HG03378 (cell line): Measurements from ENCODE around the gene CLIC3.

ENCODE experiments used
- ATAC-seq: cut with Tn5 transposase; IDR thresholded peaks from one replicate; pipeline ENCODE4 v1.9.1; 2021; ENCODE audit warnings: mild to moderate bottlenecking, moderate library complexity; ENCODE audit not compliant: unreplicated experiment

Gene CLIC3

GRCh38 chr9:136968333-136969127, 27.8 kb downstream of the CLIC3 start:
- no peak for ATAC-seq

GRCh38 chr9:136965771-136966484, 30.4 kb downstream of the CLIC3 start:
- ATAC-seq: no peak

GRCh38 chr9:136964833-136965422, 31.4 kb downstream of the CLIC3 start:
- no peak for ATAC-seq

- no peak for ATAC-seq
These were observed 32.1 kb downstream of the CLIC3 start for GRCh38 chr9:136964171-136964689.

GRCh38 chr9:136963751-136964150, 32.6 kb downstream of the CLIC3 start:
- no peak for ATAC-seq

- no peak for ATAC-seq
These were observed 33.0 kb downstream of the CLIC3 start for GRCh38 chr9:136963341-136963740.

GRCh38 chr9:136962701-136963248, 33.6 kb downstream of the CLIC3 start:
- ATAC-seq: no peak

- ATAC-seq: no peak
These were observed 34.2 kb downstream of the CLIC3 start for GRCh38 chr9:136962163-136962562.

GRCh38 chr9:136961279-136962065, 34.9 kb downstream of the CLIC3 start:
- ATAC-seq: no peak

GRCh38 chr9:136960938-136961275, 35.5 kb downstream of the CLIC3 start:
- ATAC-seq: no peak

- no peak for ATAC-seq
These were observed 36.0 kb downstream of the CLIC3 start for GRCh38 chr9:136960212-136960937.

- no peak for ATAC-seq
These were observed 37.2 kb downstream of the CLIC3 start for GRCh38 chr9:136958898-136959850.

- no peak for ATAC-seq
These were observed 37.9 kb downstream of the CLIC3 start for GRCh38 chr9:136958473-136958872.

- ATAC-seq: no peak
These were observed 38.5 kb downstream of the CLIC3 start for GRCh38 chr9:136957901-136958300.

- no peak for ATAC-seq
These were observed 38.9 kb downstream of the CLIC3 start for GRCh38 chr9:136957461-136957860.

GRCh38 chr9:136956604-136957003, 39.8 kb downstream of the CLIC3 start:
- ATAC-seq: no peak

- ATAC-seq: no peak
These were observed 40.4 kb downstream of the CLIC3 start for GRCh38 chr9:136955943-136956335.

- no peak for ATAC-seq
These were observed 41.0 kb downstream of the CLIC3 start for GRCh38 chr9:136955202-136955942.
